HG03045 (cell line): Measurements from ENCODE around the gene SPOP.

Experiments
- ATAC-seq: cut with Tn5 transposase; IDR thresholded peaks from one replicate; pipeline ENCODE4 v1.9.1; 2021; ENCODE audit warnings: mild to moderate bottlenecking, moderate library complexity; ENCODE audit not compliant: unreplicated experiment

SPOP gene

GRCh38 chr17:49618028-49618611, 59.8 kb downstream of the SPOP start:
- no peak for ATAC-seq

- no peak for ATAC-seq
These were observed 61.2 kb downstream of the SPOP start for GRCh38 chr17:49616601-49617131.

- no peak for ATAC-seq
These were observed 61.8 kb downstream of the SPOP start for GRCh38 chr17:49616086-49616485.

DNA sequence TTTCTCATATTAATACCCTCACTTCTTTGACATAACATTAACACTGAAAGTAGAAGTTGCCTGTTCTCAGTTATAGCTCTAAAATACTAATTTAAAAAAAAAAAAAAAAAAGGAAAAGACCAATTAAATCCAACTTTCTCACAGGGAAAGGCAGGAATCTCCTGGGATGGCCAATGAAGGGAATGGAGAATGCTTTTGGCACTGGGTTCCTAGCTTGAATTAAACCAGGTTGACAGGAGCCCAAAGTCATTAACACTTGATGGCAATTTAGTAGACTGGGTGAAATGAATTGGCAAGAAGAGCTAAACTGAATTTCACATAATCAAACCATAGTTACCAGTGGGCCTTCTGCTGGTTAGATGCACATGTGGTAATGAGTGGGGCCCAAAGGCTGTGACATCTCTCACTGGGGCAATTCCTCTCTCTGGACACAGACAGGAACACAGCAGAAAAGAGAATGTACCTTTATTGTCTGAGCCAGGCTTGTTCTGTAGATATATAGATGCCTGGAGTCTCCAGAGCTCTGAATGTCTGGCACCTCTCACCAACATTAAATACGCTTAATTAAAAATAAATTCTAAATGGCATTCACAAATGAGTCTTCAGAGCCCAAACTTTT, 64.6 kb downstream of the SPOP start:
- ATAC-seq: no peak

DNA sequence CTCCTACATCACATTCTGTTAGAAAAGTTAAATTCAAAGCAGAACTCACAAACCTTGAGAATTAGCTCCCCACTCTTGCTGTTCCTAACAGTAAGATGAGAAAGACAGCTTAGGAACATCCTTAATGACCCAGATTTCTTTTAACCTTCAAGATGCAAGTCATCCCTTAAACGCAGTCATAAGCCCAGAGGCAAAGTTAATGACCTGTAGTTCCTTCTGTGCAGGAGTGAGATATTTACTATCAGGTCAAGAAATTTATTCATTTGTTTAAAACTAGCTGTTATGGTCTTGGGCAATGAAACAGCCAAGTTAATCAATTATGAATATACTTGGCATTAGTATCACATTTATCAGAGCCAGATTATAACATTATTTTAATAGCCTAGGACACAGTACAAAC, 65.2 kb downstream of the SPOP start:
- ATAC-seq: no peak

DNA sequence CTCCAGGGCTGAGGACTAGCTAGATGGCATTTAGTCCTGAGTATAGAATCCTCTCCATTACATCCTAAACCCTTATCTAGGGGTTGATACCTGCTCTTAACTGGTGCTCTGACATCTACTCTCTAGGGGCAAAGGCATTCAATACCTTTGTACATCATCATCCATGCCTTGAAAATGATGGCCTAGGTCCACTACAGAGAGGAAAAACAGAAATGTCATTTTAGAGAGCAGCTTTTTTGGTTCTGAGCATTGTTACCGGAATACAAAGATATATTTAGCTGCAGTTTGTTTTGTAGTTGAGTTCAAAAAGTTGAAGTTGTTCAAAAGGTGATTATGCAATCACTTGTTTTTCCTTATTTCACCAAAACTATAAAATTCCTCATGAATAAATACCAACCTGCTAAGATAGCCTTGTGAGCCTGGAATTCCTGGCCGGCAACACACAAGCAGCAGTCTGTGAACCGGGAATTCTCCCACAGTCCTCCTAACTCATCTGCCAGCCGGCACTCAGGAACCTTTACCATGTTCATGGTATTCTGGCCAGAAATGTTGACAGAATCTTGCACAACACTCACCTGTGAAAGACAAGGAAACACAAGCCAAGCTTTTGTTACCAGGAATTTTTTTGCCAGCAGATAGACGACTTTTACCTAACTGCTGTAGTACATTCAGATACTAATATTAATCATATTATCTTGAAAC, 66.9 kb downstream of the SPOP start:
- ATAC-seq: no peak

DNA sequence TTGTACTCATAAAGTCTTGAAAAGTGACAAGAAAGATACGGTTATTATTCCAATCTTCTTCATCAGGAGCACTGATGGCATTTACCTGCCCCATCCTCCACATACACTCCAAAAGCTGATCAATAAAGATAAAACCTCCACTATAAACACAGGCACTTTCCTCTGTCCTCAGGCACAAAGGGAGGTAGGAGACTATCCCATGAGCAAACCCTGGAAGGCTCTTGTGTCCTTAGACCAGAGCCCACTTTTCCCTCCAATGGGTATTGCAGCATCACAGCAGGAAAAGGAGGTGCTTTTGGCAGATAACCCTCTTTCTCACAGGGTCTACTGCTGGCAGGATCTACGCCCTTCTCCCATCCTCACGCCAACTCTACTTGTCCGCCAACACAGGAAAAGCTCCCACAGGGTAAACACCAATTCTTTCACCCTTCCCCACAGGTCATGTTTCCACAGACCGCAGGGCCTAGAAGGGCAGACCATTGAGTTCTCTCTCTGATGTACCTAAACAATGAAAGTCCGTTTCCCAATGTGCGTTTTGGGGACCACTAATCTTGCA, 73.5 kb downstream of the SPOP start:
- ATAC-seq: no peak

DNA sequence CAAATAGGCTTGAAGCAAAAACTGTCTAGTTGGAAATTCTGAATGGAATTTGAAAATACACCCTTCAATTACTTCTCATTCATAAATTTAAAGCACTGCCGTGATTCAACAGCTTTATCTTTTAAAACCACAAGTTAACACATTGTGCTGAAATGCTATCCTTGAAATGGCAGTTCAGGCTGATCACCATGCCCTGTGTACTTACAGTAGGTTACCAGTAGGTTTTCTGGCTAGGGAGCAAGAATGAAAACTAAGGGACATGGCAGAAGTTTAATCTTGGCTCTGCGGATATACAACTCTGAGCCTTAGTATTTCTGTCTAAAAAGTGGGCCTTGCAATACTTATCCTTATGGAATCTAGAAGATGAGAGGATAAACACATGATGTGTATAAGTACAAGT, 74.2 kb downstream of the SPOP start:
- no peak for ATAC-seq

GRCh38 chr17:49603238-49603637, 74.7 kb downstream of the SPOP start:
- ATAC-seq: no peak

DNA sequence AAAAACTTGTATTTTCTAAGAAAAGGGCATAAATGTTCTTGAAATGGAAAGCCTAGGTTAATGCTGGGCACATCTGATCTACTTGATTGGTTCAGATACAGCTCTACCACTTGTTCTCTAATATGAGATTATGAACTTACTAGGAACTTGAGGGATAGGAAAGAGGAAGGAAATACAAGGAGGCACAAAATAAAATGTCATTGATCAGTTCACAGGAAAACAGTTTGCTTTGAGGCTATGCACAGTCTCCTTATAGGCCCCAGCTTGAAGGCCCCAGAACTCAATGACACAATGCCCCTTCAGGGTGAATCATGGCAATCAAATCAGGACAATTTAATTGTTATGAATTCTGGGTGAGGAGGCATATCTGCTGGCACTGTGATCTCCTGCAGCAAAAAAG, 75.1 kb downstream of the SPOP start:
- no peak for ATAC-seq

DNA sequence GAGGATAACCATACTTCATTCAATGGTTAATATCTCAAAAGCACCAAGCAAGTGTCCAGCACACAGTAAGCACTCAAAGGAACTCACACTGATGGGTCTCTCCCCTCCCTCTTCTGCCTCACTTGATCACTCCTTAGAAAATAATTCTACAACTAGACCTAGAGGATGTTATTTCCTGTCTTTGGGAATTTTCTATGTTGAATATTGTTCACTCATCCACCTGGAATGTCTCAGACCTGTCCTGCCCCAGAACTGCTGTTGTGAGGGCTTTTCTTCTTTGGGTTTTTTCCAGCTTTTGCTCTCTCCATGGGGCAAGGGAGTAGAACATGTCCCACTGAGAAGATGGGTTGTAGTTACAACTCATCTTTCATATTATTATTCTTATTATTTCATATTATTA, 76.9 kb downstream of the SPOP start:
- no peak for ATAC-seq

DNA sequence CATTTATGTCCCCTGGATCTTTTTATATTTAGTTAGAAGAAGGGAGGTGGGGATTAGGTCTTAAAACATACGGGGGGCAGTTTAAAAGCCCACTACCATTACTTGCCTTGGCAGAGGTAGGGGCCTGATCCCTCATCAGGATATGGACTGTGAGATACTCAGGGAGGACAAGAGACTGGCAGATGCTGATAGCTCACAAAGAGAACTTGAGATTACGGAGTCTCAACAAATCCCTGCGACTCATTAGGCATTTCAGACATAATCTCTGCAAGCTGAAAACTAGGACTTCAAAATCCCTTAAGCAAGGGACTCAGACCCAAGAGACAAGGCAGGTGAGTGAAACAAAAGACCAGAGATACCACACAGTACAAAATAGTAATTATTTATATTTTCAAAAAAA, 79.0 kb downstream of the SPOP start:
- no peak for ATAC-seq

DNA sequence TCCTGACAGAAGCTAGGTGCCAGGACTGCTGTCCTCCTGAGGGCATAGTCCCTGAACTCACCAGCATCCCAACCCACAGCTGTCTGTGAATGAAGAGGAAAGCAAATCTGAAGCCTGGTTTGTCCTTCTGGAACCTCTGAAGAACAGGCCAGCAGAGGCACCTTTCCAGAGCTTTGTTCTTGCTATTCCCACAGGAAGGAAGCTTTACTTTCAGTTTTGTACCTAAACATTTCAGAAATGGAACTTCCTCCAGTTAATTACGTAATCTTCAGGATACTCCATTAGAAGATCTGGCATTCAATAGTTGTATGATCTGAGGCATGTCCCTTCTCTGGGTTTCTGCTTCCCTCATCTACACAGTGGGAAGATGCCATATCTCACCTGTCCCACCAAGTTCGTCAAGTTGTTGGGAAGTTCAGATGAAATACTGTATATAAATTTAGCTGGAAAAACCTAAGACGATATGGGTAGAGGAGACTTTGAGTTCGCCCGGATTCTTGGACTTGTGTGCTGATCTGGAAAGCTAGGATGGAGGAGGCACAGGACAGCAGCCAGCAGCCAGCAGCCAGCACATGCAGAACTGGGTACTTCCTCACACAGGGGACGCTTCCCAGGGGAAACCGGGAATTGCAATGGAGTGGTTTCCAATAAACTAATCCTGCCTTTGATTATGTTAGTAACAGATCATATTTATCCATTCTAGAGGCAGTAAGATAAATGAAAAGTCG, 79.8 kb downstream of the SPOP start:
- no peak for ATAC-seq

GRCh38 chr17:49597436-49597835, 80.5 kb downstream of the SPOP start:
- ATAC-seq: no peak

- no peak for ATAC-seq
These were observed 81.2 kb downstream of the SPOP start for GRCh38 chr17:49596613-49597244.

DNA sequence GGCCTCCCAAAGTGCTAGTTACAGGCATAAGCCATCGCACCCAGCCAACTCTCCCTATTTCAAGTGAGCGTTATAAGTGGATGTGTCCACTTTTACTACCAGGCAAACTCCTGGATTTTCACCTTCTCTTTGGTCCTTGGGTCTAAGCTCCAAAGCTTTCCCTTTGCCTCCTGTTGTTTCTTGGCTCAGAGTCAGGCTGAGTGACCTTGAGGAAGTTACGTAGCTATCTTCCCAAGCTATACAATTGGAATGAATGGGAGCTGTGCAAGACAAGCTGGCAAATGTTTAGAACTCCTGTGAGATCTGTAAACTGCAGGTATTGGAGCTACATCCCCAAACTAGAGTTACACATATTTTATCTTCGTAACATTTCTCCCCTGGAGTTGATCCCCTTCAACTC, 81.9 kb downstream of the SPOP start:
- ATAC-seq: no peak

DNA sequence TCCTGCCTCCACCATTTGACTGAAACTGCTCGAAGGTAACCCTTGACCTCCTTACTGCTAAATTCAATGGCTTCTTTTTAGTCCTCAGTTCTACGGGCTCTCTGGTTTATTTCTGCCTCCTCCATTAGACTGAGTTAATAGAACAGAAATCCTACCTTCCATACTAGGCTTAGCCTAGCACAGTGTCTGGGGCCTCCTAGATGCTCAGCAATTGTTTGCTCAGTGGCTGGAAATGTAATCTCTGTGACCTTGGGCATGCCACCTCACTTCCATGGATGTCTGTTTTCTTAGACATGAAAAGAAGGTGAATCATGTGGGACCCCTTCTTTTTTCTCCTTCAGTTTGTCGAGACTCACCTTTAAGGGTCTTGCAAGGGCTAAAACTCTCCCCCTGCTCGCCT, 82.6 kb downstream of the SPOP start:
- ATAC-seq: no peak

DNA sequence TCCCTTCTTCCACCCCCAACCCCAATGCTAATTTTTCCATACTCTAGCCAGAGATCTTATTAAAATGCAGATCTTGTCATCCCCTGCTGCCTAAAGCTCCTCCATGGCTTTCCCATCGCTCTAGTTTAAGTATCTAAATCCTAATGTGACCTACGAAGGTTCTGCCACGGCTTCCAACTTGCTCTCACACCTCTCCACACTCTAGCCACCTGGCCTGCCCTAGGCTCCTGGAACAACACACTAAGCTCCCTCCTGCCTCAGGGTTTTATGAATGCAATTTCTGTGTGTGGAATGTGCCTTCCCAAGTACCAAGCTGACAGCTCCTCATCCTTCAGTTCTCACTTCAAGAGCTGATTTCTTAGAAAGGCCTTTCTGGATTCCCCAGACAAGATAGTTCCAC, 85.6 kb downstream of the SPOP start:
- ATAC-seq: no peak

GRCh38 chr17:49590874-49591273, 87.0 kb downstream of the SPOP start:
- ATAC-seq: no peak

DNA sequence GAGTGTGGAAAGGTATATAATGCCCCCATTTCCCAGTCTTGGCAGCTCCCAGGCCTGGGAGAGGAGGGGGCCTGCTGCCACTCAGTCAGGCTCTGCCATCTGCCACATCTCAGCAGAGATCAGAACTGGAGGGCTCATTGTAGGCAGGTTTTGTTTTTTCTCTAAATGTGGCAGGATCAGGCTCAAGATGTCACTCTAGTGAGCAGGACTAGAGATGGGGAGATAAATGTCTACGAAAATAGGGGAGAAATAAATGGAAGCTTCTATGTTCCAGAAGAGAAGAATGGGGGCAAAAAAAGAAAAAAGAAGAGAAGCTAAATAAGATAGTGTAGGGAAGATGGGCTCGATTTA, 88.3 kb downstream of the SPOP start:
- ATAC-seq: no peak
